ENCODE data around the gene FAR2.

DNA sequence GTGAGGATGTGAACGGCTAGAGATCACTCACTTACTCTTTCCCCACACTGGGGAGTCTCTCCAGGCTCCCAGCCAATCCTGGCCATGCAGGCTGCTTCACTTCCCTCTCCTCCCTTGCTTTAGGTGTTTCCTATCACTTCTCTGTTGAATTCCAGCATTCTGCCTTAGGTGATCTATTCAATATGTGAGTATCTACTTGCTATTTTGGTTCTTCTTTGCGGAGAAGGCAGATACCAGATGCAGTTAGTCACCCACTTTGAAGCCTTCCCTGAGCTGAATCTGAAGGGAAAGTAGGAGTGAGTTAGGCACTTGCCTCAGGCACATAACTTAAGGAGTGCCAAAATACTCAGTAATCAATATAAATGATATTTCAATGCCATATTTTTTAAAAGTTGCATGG lies 36.0 kb upstream of the FAR2 start:
- TF ChIP-seq REST (IDR thresholded peaks at IDR 0.05; ENCODE audit: low read depth) (no peak), MAX (IDR thresholded peaks at IDR 0.05) (no peak), EP300 (IDR thresholded peaks at IDR 0.05; ENCODE audit: borderline replicate concordance) (no peak), TCF12 (IDR thresholded peaks at IDR 0.05; ENCODE audit: low read depth) (no peak), RAD21 (IDR thresholded peaks at IDR 0.05; ENCODE audit: low read depth) (no peak)
